Natural killer cell (primary cell): ENCODE results near the gene TAT. TPM values are rescaled to one million over a fixed set of nuclear protein-coding genes. Genes with fewer than 3 reads are reported as not detected.

ENCODE experiments used
- ATAC-seq, 3 donors: fragments of 150-1000 bp in 2 of 3; fragments of 200-7000 bp in 1 of 3; cut with Tn5 transposase; 1 replicate in 1 of 3; 2 replicates in 2 of 3; pipeline ENCODE4 v1.10.0; 2021; ENCODE audit warnings: mild to moderate bottlenecking in 2 of 3, moderate library complexity in 2 of 3
- DNase-seq, 2 donors: peaks; one replicate each; pipeline versions ENCODE4 v3.0.0 to v3.0.0-alpha.2; 2013 to 2021; ENCODE audit warnings: mixed read lengths in 1 of 2
- H3K27ac ChIP-seq: one replicate; pipeline ENCODE4 v1.5.1; 2013; ENCODE audit warnings: mild to moderate bottlenecking, low read length
- H3K27me3 ChIP-seq: one replicate; pipeline ENCODE4 v1.6.1; 2013; ENCODE audit warnings: low read length; ENCODE audit not compliant: control insufficient read depth, insufficient read depth
- H3K36me3 ChIP-seq: one replicate; pipeline ENCODE4 v1.6.1; 2013; ENCODE audit warnings: low read length; ENCODE audit not compliant: control insufficient read depth, insufficient read depth
- H3K4me1 ChIP-seq: one replicate; pipeline ENCODE4 v1.6.1; 2013; ENCODE audit warnings: low read length; ENCODE audit not compliant: control insufficient read depth, insufficient read depth
- H3K4me3 ChIP-seq: one replicate; pipeline ENCODE4 v1.5.1; 2013; ENCODE audit warnings: low read length
- H3K9me3 ChIP-seq: one replicate; pipeline ENCODE4 v1.6.1; 2013; ENCODE audit warnings: low read length; ENCODE audit not compliant: control insufficient read depth, insufficient read depth
- H3K27ac Mint-ChIP-seq, 2 donors: one replicate each; pipeline ENCODE4 v1.8.0; 2022; ENCODE audit warnings: mild to moderate bottlenecking in 2 of 2, mixed read lengths in 2 of 2, moderate library complexity in 1 of 2
- H3K27me3 Mint-ChIP-seq, 2 donors: one replicate each; pipeline ENCODE4 v1.8.0; 2022; ENCODE audit warnings: low read depth in 2 of 2, mixed read lengths in 2 of 2
- H3K36me3 Mint-ChIP-seq: one replicate; pipeline ENCODE4 v1.8.0; 2022; ENCODE audit warnings: mixed read lengths
- H3K4me1 Mint-ChIP-seq, 2 donors: one replicate each; pipeline ENCODE4 v1.8.0; 2022; ENCODE audit warnings: mixed read lengths in 2 of 2
- H3K4me3 Mint-ChIP-seq: one replicate; pipeline ENCODE4 v1.8.0; 2022; ENCODE audit warnings: mild to moderate bottlenecking, moderate library complexity, mixed read lengths
- H3K9me3 Mint-ChIP-seq, 2 donors: one replicate each; pipeline ENCODE4 v1.8.0; 2022; ENCODE audit warnings: mixed read lengths in 2 of 2
- WGBS: methylation state at CpG from one replicate; pipeline ENCODE4 v1.1.7; 2013; ENCODE audit warnings: missing lambda C conversion rate; ENCODE audit not compliant: insufficient coverage; 5-methylcytosine and 5-hydroxymethylcytosine counted together
- intact Hi-C: fragments of 100-400 bp; cut with micrococcal nuclease; formaldehyde crosslinking; loops from one replicate; pipeline ENCODE4 v1.14.2; 2022
- total RNA-seq, 4 donors: library from RNA; stranded (reverse); fragments of 120-200 nt in 1 of 4; gene quantifications; one replicate each; pipeline versions ENCODE4 v1.2.3 to v1.2.4, GENCODE V29; 2013 to 2022
- TF ChIP-seq, protein P1 (sequence below): fragments of 200-600 bp; IDR thresholded peaks from one replicate; pipeline ENCODE4 v1.8.0; 2022; ENCODE audit warnings: antibody characterized with exemption

The TAT gene
- total RNA-seq, 3 donors from 2014 or later (not counting 1 experiment from before 2014, with no cell fraction given): not detected

DNA sequence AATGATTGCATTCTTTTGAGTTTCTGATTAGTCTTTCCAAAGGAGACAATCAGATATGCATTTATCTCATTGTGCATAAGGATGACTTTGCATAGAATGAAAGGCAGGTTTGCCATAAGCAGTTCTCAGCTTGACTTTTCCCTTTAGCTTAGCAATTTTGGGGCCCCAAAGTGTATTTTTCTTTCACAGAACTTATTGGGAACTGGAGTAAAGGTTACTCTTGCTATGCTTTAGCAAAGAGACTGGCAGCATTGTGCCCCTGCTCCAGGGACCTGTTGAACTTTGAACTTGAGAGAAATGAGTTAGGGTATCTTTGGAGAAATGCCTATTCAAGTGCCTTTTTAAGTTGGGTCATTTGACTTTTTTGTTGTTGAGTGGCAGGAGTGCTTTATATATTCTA lies 17.0 kb downstream of the TAT start:
- Mint-ChIP-seq H3K27ac (no peak overlapping the region), H3K4me1 (peaks cover 7% of the 10 kb centered on the region in 2 donors), H3K4me3 (no peak overlapping the region), H3K36me3 (peaks cover 6% of the 10 kb centered on the region), H3K9me3 (peaks cover 0 to 5% of the 10 kb centered on the region in 2 donors), H3K27me3 (peaks cover 19 to 24% of the 10 kb centered on the region in 2 donors)
- Histone ChIP-seq H3K4me3 (no peak overlapping the region), H3K4me1 (peaks cover 7% of the 10 kb centered on the region), H3K27me3 (peaks cover 2% of the 10 kb centered on the region), H3K9me3 (peaks cover 2% of the 10 kb centered on the region), H3K36me3 (no peaks in the 10 kb centered on the region), H3K27ac (no peak overlapping the region)
- intact Hi-C loops: loop anchor here (10.0 kb wide), 1 partner anchor 185 kb away; no protein-coding TSS in a partner anchor
- DNase-seq (no peak), ATAC-seq (no peak)
- TF ChIP-seq, protein P1, sequence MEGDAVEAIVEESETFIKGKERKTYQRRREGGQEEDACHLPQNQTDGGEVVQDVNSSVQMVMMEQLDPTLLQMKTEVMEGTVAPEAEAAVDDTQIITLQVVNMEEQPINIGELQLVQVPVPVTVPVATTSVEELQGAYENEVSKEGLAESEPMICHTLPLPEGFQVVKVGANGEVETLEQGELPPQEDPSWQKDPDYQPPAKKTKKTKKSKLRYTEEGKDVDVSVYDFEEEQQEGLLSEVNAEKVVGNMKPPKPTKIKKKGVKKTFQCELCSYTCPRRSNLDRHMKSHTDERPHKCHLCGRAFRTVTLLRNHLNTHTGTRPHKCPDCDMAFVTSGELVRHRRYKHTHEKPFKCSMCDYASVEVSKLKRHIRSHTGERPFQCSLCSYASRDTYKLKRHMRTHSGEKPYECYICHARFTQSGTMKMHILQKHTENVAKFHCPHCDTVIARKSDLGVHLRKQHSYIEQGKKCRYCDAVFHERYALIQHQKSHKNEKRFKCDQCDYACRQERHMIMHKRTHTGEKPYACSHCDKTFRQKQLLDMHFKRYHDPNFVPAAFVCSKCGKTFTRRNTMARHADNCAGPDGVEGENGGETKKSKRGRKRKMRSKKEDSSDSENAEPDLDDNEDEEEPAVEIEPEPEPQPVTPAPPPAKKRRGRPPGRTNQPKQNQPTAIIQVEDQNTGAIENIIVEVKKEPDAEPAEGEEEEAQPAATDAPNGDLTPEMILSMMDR: no peak

DNA sequence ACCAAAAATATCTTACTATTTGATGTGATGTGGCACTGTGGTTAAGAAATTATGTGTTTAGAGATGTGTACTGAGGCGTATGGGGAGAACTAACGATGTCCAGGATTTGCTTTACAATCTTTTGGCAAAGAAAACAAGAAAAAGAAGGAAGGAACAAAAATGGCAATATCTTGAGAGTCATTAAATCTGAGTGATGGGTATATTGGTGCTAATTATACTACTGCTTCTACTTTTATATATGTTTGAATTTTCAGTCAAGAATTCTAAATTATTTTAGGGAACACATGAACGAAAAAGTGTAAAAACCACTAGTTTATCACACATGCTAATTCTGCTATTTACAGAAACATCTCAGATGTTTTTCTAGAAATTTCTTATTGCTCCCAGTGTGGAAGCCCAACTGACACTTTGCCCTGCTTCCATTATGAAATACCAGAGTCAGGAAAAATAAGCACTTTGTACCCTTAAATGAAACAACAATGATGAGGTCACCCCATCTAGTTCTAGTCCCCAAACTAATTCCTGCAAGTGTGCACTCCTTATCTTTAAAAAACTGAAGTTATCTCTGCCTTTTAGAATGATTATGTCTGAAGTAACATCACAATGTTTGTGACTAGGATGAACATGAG lies 18.8 kb downstream of the TAT start:
- Mint-ChIP-seq H3K9me3 (peaks cover 0 to 5% of the 10 kb centered on the region in 2 donors), H3K27ac (no peak overlapping the region), H3K4me3 (no peak overlapping the region), H3K36me3 (peaks cover 6% of the 10 kb centered on the region), H3K4me1 (no peaks in the 10 kb centered on the region), H3K27me3 (peaks cover 19 to 24% of the 10 kb centered on the region in 2 donors)
- DNase-seq (no peak), ATAC-seq (no peak)
- 75% methylated on average over 3 of the region's 3 CpGs for WGBS
- Histone ChIP-seq H3K27ac (no peak overlapping the region), H3K4me1 (no peaks in the 10 kb centered on the region), H3K4me3 (no peak overlapping the region), H3K27me3 (peaks cover 2% of the 10 kb centered on the region), H3K9me3 (peaks cover 2% of the 10 kb centered on the region), H3K36me3 (no peaks in the 10 kb centered on the region)
- TF ChIP-seq, protein P1: no peak
- intact Hi-C loops: no loop called here

DNA sequence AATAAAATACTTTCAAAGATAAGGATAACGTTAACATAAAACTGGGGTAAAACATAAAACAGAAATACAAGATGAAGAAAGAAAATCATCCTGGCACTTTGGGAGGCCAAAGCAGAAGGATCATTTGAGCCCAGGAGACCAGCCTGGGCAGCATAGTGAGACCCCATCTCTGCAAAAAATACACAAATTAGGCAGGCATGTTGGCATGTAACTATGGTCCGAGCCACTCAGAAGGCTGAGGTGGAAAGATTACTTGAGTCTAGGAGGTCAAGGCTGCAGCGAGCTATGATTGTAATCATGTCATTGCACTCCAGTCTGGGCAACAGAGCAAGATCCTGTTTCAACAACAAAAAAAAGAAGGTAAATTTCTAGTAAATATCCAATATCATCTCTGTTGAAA lies 19.6 kb downstream of the TAT start:
- peaks cover 6% of the 10 kb centered on the region for H3K36me3 Mint-ChIP-seq
- Histone ChIP-seq H3K9me3 (peaks cover 2% of the 10 kb centered on the region), H3K4me3 (no peak overlapping the region), H3K27ac (no peak overlapping the region), H3K27me3 (peaks cover 2% of the 10 kb centered on the region), H3K36me3 (no peaks in the 10 kb centered on the region), H3K4me1 (no peaks in the 10 kb centered on the region)
- ATAC-seq: no peak
- no peak overlapping the region for H3K27ac Mint-ChIP-seq
- no peaks in the 10 kb centered on the region for H3K4me1 Mint-ChIP-seq
- TF ChIP-seq, protein P1: no peak
- DNase-seq: no peak
- WGBS: 80% methylated on average over 1 of the region's 3 CpGs
- H3K4me3 Mint-ChIP-seq: no peak overlapping the region
- intact Hi-C loops: no loop called here
- peaks cover 0 to 2% of the 10 kb centered on the region in 2 donors for H3K9me3 Mint-ChIP-seq
- peaks cover 24% of the 10 kb centered on the region in 2 donors for H3K27me3 Mint-ChIP-seq
